Progenitor cell of endocrine pancreas (in vitro differentiated cells): Measurements from ENCODE around the gene INTS3. TPM values are rescaled to one million over a fixed set of nuclear protein-coding genes. Genes with fewer than 3 reads are reported as not detected.
"Not testable (repeated sequence)": the region's sequence is repeated elsewhere in the genome, so short reads cannot be mapped to it uniquely, and the experiment has no call there.

Source experiments
- DNase-seq: peaks from one replicate; pipeline ENCODE4 v3.0.0; 2021; ENCODE audit warnings: low spot score; ENCODE audit not compliant: unreplicated experiment
- H3K27ac Mint-ChIP-seq: 2 replicates; pipeline ENCODE4 v1.8.0; 2021; ENCODE audit warnings: mild to moderate bottlenecking, moderate library complexity, mixed read lengths
- H3K27me3 Mint-ChIP-seq: 2 replicates; pipeline ENCODE4 v1.8.0; 2021; ENCODE audit warnings: mixed read lengths
- H3K36me3 Mint-ChIP-seq: 2 replicates; pipeline ENCODE4 v1.8.0; 2022; ENCODE audit warnings: mixed read lengths; ENCODE audit not compliant: insufficient read depth
- H3K4me1 Mint-ChIP-seq: 2 replicates; pipeline ENCODE4 v1.8.0; 2021; ENCODE audit warnings: low read depth, mixed read lengths
- H3K4me3 Mint-ChIP-seq: 2 replicates; pipeline ENCODE4 v1.8.0; 2021; ENCODE audit warnings: low read depth, mild to moderate bottlenecking, moderate library complexity, mixed read lengths
- H3K9me3 Mint-ChIP-seq: 2 replicates; pipeline ENCODE4 v1.8.0; 2021; ENCODE audit warnings: low read depth, mixed read lengths
- CTCF ChIP-seq: fragments of 200-600 bp; sonication (generic); IDR thresholded peaks from one replicate; pipeline ENCODE4 v1.5.0; 2021; ENCODE audit warnings: antibody characterized with exemption, mild to moderate bottlenecking; ENCODE audit not compliant: unreplicated experiment
- total RNA-seq: library from RNA; stranded (reverse); gene quantifications from 2 replicates; pipeline ENCODE4 v1.2.1, GENCODE V29; 2021

INTS3 gene
- total RNA-seq, 1 donor from 2014 or later, result 152 TPM

GRCh38 chr1:153752571-153753195 is 24.8 kb downstream of the INTS3 start:
- Mint-ChIP-seq H3K27me3 (no peaks in the 10 kb centered on the region), H3K36me3 (peaks cover 44% of the 10 kb centered on the region), H3K27ac (no peak overlapping the region), H3K4me3 (no peak overlapping the region), H3K4me1 (no peaks in the 10 kb centered on the region), H3K9me3 (no peaks in the 10 kb centered on the region)
- no peak for DNase-seq
- TF ChIP-seq CTCF, result no peak

- no peaks in the 10 kb centered on the region for H3K4me1 Mint-ChIP-seq
- peaks cover 40% of the 10 kb centered on the region for H3K36me3 Mint-ChIP-seq
- no peak for DNase-seq
- no peak overlapping the region for H3K4me3 Mint-ChIP-seq
- no peak overlapping the region for H3K27ac Mint-ChIP-seq
- H3K9me3 Mint-ChIP-seq, result no peaks in the 10 kb centered on the region
- TF ChIP-seq CTCF, result no peak
- H3K27me3 Mint-ChIP-seq, result no peaks in the 10 kb centered on the region
Measured at GRCh38 chr1:153754266-153754665, 26.4 kb downstream of the INTS3 start.

GRCh38 chr1:153760440-153760839 is 32.6 kb downstream of the INTS3 start:
- Mint-ChIP-seq H3K4me3 (no peak overlapping the region), H3K4me1 (no peaks in the 10 kb centered on the region), H3K27me3 (no peaks in the 10 kb centered on the region), H3K27ac (no peak overlapping the region), H3K36me3 (peaks cover 34% of the 10 kb centered on the region), H3K9me3 (no peaks in the 10 kb centered on the region)
- DNase-seq, result no peak
- no peak for TF ChIP-seq CTCF

- no peak for DNase-seq
- Mint-ChIP-seq H3K27me3 (no peaks in the 10 kb centered on the region), H3K36me3 (peaks cover 29% of the 10 kb centered on the region), H3K9me3 (no peaks in the 10 kb centered on the region), H3K27ac (peak overlapping the region; percentile 71), H3K4me3 (no peak overlapping the region), H3K4me1 (peaks cover 14% of the 10 kb centered on the region)
- TF ChIP-seq CTCF, result no peak
Measured at GRCh38 chr1:153763365-153764225, 35.7 kb downstream of the INTS3 start.

- Mint-ChIP-seq H3K36me3 (peaks cover 32% of the 10 kb centered on the region), H3K4me3 (no peak overlapping the region), H3K27ac (no peak overlapping the region), H3K27me3 (no peaks in the 10 kb centered on the region), H3K9me3 (no peaks in the 10 kb centered on the region), H3K4me1 (peaks cover 21% of the 10 kb centered on the region)
- TF ChIP-seq CTCF, result no peak
- DNase-seq, result no peak
Measured at GRCh38 chr1:153764310-153764709, 36.5 kb downstream of the INTS3 start.

- H3K9me3 Mint-ChIP-seq, DNase-seq, H3K4me3 Mint-ChIP-seq, H3K27me3 Mint-ChIP-seq: not testable (repeated sequence)
- Mint-ChIP-seq H3K36me3 (peaks cover 31% of the 10 kb centered on the region), H3K27ac (peak overlapping the region; percentile 52), H3K4me1 (peaks cover 26% of the 10 kb centered on the region)
Measured at GRCh38 chr1:153766663-153767062, 38.8 kb downstream of the INTS3 start.
